IgD-negative memory B cell (primary cell): ENCODE measurements around the gene ARHGAP28. TPM values are rescaled to one million over a fixed set of nuclear protein-coding genes. Genes with fewer than 3 reads are reported as not detected.
"Not testable (repeated sequence)": the region's sequence is repeated elsewhere in the genome, so short reads cannot be mapped to it uniquely, and the experiment has no call there.

Experiments
- H3K27ac Mint-ChIP-seq, 3 donors: one replicate each; pipeline ENCODE4 v1.8.0; 2020 to 2022; ENCODE audit warnings: mild to moderate bottlenecking in 3 of 3, mixed read lengths in 3 of 3, moderate library complexity in 1 of 3
- H3K27me3 Mint-ChIP-seq: one replicate; pipeline ENCODE4 v1.8.0; 2021; ENCODE audit warnings: mixed read lengths
- H3K36me3 Mint-ChIP-seq: one replicate; pipeline ENCODE4 v1.8.0; 2020; ENCODE audit warnings: mild to moderate bottlenecking, mixed read lengths
- H3K4me1 Mint-ChIP-seq, 3 donors: one replicate each; pipeline ENCODE4 v1.8.0; 2020 to 2022; ENCODE audit warnings: mixed read lengths in 3 of 3, mild to moderate bottlenecking in 1 of 3
- H3K4me3 Mint-ChIP-seq, 4 donors: one replicate each; pipeline ENCODE4 v1.8.0; 2020 to 2022; ENCODE audit warnings: mild to moderate bottlenecking in 4 of 4, mixed read lengths in 4 of 4, moderate library complexity in 3 of 4
- H3K9me3 Mint-ChIP-seq, 3 donors: one replicate each; pipeline ENCODE4 v1.8.0; 2020 to 2021; ENCODE audit warnings: mixed read lengths in 3 of 3, mild to moderate bottlenecking in 1 of 3
- polyA plus RNA-seq: library from polyadenylated mRNA; unstranded; fragments of 300-500 nt; fragmentation: Illumina TruSeq; gene quantifications from one replicate; pipeline ENCODE4 v1.2.3, GENCODE V29; 2021

Gene ARHGAP28
- polyA plus RNA-seq, 1 donor from 2014 or later, result not detected

GRCh38 chr18:6837904-6838303, 108.4 kb downstream of the ARHGAP28 start:
- no peak overlapping the region for H3K4me3 Mint-ChIP-seq
- H3K27ac Mint-ChIP-seq, result no peak overlapping the region

GRCh38 chr18:6842081-6842480, 112.6 kb downstream of the ARHGAP28 start:
- Mint-ChIP-seq H3K27me3 (no peaks in the 10 kb centered on the region), H3K4me1 (no peaks in the 10 kb centered on the region), H3K36me3 (no peaks in the 10 kb centered on the region), H3K4me3 (no peak overlapping the region), H3K27ac (no peak overlapping the region), H3K9me3 (peaks cover 0 to 4% (median 0%) of the 10 kb centered on the region in 3 donors)

More at GRCh38 chr18:6837904-6838303, 108.4 kb downstream of the ARHGAP28 start:
- Mint-ChIP-seq H3K4me1 (no peaks in the 10 kb centered on the region), H3K9me3 (peaks cover 3 to 10% (median 5%) of the 10 kb centered on the region in 3 donors), H3K36me3 (no peaks in the 10 kb centered on the region), H3K27me3 (no peaks in the 10 kb centered on the region)

- Mint-ChIP-seq H3K27me3 (no peaks in the 10 kb centered on the region), H3K9me3 (peaks cover 0 to 4% (median 0%) of the 10 kb centered on the region in 3 donors)
Measured at GRCh38 chr18:6843308-6843707, 113.8 kb downstream of the ARHGAP28 start.

DNA sequence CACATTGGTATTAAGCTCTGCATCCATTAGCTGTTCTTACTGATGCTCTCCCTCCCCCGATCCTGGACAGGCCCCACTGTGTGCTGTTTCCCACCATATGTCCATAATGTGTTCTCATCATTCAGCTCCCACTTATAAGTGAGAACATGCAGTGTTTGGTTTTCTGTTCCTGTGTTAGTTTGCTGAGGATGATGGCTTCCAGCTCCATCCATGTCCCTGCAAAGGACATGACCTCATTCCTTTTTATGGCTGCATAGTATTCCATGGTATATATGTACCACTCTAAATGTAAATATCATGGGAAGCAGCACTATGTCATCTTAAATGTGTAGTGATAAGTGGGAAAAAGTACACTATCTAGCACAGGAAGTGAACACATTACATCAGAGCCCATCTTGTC, 116.0 kb downstream of the ARHGAP28 start:
- not testable (repeated sequence) for H3K4me1 Mint-ChIP-seq, H3K4me3 Mint-ChIP-seq, H3K36me3 Mint-ChIP-seq, H3K27me3 Mint-ChIP-seq, H3K9me3 Mint-ChIP-seq, H3K27ac Mint-ChIP-seq

More at GRCh38 chr18:6843308-6843707, 113.8 kb downstream of the ARHGAP28 start:
- Mint-ChIP-seq H3K4me1 (no peaks in the 10 kb centered on the region), H3K27ac (no peak overlapping the region), H3K4me3 (no peak overlapping the region), H3K36me3 (no peaks in the 10 kb centered on the region)

DNA sequence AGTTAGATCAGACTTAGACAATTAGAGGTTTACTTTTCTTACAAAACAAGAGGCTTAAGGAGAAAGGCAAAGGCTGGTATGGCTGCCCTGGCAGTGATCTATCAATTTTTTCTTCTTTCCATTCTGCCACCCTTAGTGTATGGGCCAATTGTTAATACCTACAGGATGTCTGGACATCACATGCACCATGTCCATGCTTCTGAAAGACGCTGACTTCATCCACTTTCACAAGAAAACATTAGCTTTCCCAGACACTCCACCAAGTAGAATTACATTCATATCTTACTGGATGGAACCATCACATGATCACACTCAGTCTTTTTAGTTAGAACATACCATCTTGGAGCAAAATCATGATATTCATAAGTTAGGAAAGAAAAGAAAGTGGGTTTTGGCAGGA, 120.9 kb downstream of the ARHGAP28 start:
- Mint-ChIP-seq H3K36me3 (no peaks in the 10 kb centered on the region), H3K9me3 (peaks cover 0 to 13% (median 11%) of the 10 kb centered on the region in 3 donors), H3K27ac (no peak overlapping the region), H3K4me1 (no peaks in the 10 kb centered on the region), H3K27me3 (no peaks in the 10 kb centered on the region), H3K4me3 (no peak overlapping the region)

DNA sequence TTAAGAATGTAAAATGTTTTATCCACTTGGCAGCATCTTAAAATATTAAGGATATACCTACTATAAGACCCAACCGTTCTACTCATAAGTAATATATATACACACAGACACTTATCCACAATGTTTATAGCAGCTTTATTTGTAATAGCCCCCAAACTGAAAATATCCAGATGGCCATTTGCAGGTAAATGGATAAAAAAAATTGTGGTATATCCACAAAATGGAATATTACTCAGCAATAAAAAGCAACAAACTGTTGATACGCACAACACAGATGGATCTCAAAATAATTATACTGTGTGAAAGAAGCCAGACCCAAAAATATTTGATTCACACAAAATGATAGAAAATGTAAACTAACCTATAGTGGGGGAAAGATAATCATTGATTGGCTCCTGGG, 122.0 kb downstream of the ARHGAP28 start:
- H3K4me3 Mint-ChIP-seq, result no peak overlapping the region
- peaks cover 0 to 13% (median 11%) of the 10 kb centered on the region in 3 donors for H3K9me3 Mint-ChIP-seq
- no peaks in the 10 kb centered on the region for H3K4me1 Mint-ChIP-seq
- H3K27ac Mint-ChIP-seq, result no peak overlapping the region
- no peaks in the 10 kb centered on the region for H3K36me3 Mint-ChIP-seq
- H3K27me3 Mint-ChIP-seq, result no peaks in the 10 kb centered on the region

DNA sequence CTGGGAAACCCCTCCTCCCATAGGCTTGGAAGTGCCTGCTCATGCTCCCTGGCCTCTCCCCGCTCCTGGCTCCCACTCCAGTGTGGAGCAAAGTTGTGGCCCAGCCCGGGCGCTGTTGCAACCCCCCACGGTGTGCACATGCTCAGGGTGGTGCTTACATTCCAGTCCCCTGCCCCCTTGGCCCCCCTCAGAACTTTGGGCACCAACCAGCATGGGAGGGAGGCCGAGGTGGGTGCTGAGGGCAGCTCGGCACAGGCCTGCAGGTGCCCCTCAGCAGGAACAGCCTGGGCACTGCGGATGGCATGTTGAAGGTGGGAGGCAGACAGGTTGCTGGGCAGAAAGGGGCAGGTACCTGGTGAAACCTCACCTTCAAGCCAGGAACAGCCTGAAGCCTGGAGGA, 125.3 kb downstream of the ARHGAP28 start:
- Mint-ChIP-seq H3K9me3 (peaks cover 2 to 11% (median 10%) of the 10 kb centered on the region in 3 donors), H3K27me3 (no peaks in the 10 kb centered on the region), H3K4me3 (no peak overlapping the region), H3K27ac (no peak overlapping the region), H3K36me3 (no peaks in the 10 kb centered on the region), H3K4me1 (no peaks in the 10 kb centered on the region)

DNA sequence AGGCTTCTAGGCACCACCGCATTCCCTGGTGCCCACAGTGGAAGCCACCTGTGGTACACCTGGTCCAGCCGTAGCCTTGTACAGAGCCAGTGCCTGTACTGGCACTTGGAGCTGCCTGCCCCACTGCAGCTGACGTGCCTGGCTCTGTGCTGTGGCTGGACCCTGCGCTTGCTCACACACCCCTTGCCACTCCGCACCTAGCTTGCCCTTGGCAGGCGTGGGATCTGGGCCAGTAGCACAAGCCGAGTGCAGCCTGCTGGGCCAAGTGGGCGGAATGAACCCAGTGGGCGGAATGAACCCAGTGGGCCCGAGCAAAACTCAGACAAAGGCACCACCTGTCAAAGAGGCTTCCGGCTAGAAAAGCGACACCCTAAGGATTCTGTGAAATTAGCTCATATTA, 126.3 kb downstream of the ARHGAP28 start:
- Mint-ChIP-seq H3K4me1 (no peaks in the 10 kb centered on the region), H3K9me3 (peaks cover 2 to 11% (median 3%) of the 10 kb centered on the region in 3 donors), H3K27me3 (no peaks in the 10 kb centered on the region), H3K27ac (no peak overlapping the region), H3K36me3 (no peaks in the 10 kb centered on the region), H3K4me3 (no peak overlapping the region)

DNA sequence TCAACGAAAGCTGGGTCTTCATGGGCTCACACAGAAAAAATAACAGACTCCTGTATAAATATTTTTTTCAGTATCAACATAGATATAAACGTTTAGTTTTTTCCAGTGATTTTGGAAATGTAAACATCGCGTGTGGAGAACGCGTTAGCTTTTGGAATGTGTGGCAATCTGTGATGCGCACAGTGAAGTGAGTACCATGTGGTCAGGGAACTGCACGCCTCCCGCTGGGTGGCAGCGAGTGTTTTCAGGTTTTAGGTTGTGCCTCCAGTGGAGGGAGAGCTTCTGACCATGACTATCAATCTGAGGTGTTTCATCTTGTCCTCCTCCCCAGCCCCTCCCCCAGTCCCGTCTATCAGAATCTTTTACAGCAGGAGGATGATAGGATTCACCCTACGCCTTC, 127.8 kb downstream of the ARHGAP28 start:
- no peak overlapping the region for H3K27ac Mint-ChIP-seq
- H3K9me3 Mint-ChIP-seq, result peaks cover 2 to 5% (median 4%) of the 10 kb centered on the region in 3 donors
- no peaks in the 10 kb centered on the region for H3K27me3 Mint-ChIP-seq
- no peaks in the 10 kb centered on the region for H3K36me3 Mint-ChIP-seq
- no peaks in the 10 kb centered on the region for H3K4me1 Mint-ChIP-seq
- H3K4me3 Mint-ChIP-seq, result no peak overlapping the region

DNA sequence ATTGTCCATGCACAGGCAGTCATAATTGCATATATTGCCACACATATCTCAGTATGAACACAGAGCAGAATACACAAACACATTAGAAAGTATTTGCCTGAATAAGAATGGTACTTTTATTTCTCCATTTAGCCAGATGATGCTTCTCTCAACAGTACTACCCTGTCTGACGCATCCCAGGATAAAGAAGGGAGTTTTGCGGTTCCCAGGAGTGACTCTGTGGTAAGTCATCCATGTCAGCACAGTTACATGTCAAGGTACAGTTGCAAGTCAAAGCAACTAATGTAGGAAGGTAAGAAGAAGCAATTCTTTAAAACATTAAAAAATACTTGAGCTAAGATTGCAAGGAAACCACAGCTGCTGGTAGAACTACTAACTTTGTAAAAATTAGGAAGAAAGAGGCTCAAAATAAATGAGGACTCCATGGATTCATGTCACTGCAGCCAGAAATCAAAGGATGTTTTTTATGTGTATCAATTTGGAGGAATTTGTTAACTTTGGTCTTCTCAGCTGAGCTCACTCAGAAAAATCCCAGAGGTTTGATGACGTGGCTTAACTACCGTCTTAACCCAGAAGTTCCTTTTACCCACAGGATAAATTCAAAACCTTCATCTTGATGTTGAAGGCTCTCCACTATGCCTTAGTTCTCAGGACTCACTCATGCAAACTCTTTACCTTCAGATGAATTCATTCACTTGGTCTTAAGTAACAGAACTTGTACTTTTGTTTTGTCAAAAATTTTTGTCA, 130.3 kb downstream of the ARHGAP28 start:
- Mint-ChIP-seq H3K27ac (no peak overlapping the region), H3K4me1 (no peaks in the 10 kb centered on the region), H3K36me3 (no peaks in the 10 kb centered on the region), H3K27me3 (no peaks in the 10 kb centered on the region), H3K4me3 (no peak overlapping the region), H3K9me3 (peaks cover 0 to 4% (median 2%) of the 10 kb centered on the region in 3 donors)

- Mint-ChIP-seq H3K4me1 (no peaks in the 10 kb centered on the region), H3K36me3 (no peaks in the 10 kb centered on the region), H3K4me3 (no peak overlapping the region), H3K9me3 (peaks cover 0 to 4% (median 2%) of the 10 kb centered on the region in 3 donors), H3K27me3 (no peaks in the 10 kb centered on the region), H3K27ac (no peak overlapping the region)
Measured at GRCh38 chr18:6860804-6861448, 131.4 kb downstream of the ARHGAP28 start.

GRCh38 chr18:6865251-6865650, 135.7 kb downstream of the ARHGAP28 start:
- H3K36me3 Mint-ChIP-seq, result no peaks in the 10 kb centered on the region
- H3K4me1 Mint-ChIP-seq, result no peaks in the 10 kb centered on the region
- H3K4me3 Mint-ChIP-seq, result no peak overlapping the region
- no peak overlapping the region for H3K27ac Mint-ChIP-seq
- no peaks in the 10 kb centered on the region for H3K27me3 Mint-ChIP-seq
- peaks cover 0 to 4% (median 1%) of the 10 kb centered on the region in 3 donors for H3K9me3 Mint-ChIP-seq

GRCh38 chr18:6866552-6867085, 137.1 kb downstream of the ARHGAP28 start:
- H3K4me3 Mint-ChIP-seq, result no peak overlapping the region
- H3K36me3 Mint-ChIP-seq, result no peaks in the 10 kb centered on the region
- peaks cover 0 to 1% (median 0%) of the 10 kb centered on the region in 3 donors for H3K9me3 Mint-ChIP-seq
- H3K27ac Mint-ChIP-seq, result no peak overlapping the region
- H3K4me1 Mint-ChIP-seq, result no peaks in the 10 kb centered on the region
- no peaks in the 10 kb centered on the region for H3K27me3 Mint-ChIP-seq

DNA sequence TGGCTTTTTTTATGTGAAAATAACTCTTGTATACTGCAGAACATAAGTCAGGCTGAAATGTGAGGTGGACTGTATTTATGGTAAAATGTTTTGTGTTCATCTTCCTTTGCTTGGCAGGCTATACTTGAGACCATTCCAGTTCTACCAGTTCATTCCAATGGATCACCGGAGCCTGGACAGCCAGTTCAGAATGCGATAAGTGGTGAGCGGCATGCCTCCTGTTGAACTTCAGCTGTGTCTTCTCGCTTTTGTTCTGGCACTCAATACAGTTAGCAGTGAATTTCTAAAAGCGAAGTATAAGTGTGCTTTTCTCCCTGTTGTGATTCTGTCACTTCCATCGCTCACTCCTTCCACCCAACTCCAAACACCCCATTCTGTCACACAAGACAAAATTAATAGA, 138.5 kb downstream of the ARHGAP28 start:
- Mint-ChIP-seq H3K4me1 (no peaks in the 10 kb centered on the region), H3K9me3 (peaks cover 0 to 1% (median 0%) of the 10 kb centered on the region in 3 donors), H3K36me3 (no peaks in the 10 kb centered on the region), H3K4me3 (no peak overlapping the region), H3K27ac (no peak overlapping the region), H3K27me3 (no peaks in the 10 kb centered on the region)

GRCh38 chr18:6871566-6871965, 142.1 kb downstream of the ARHGAP28 start:
- H3K4me3 Mint-ChIP-seq, result no peak overlapping the region
- H3K4me1 Mint-ChIP-seq, result no peaks in the 10 kb centered on the region
- H3K27me3 Mint-ChIP-seq, result no peaks in the 10 kb centered on the region
- H3K9me3 Mint-ChIP-seq, result peaks cover 0 to 1% (median 0%) of the 10 kb centered on the region in 3 donors
- no peak overlapping the region for H3K27ac Mint-ChIP-seq
- no peaks in the 10 kb centered on the region for H3K36me3 Mint-ChIP-seq
